ENCODE results near the gene MSANTD2.

GRCh38 chr11:124843616-124843910, 43.4 kb upstream of the MSANTD2 start:
- TF ChIP-seq CTCF (IDR thresholded peaks at IDR 0.05) (no peak), POLR2AphosphoS5 (IDR thresholded peaks at IDR 0.05) (no peak)

Measured in breast epithelium (tissue), 3 donors.